Keratinocyte (primary cell): ENCODE results near the gene SIN3B. TPM values are rescaled to one million over a fixed set of nuclear protein-coding genes. Genes with fewer than 3 reads are reported as not detected.

Experiments
- DNase-seq: peaks from one replicate; pipeline ENCODE4 v3.0.0-alpha.2; 2011; ENCODE audit warnings: low read depth, missing footprints, low spot score
- FAIRE-seq: peaks from 2 replicates; lab custom pipeline; 2011; peaks lifted over from hg19 to GRCh38; lab: Jason Lieb, UNC
- H2AFZ ChIP-seq: 2 replicates; pipeline ENCODE4 v1.6.0; 2012; ENCODE audit warnings: low read length, control low read depth, inconsistent platforms; ENCODE audit not compliant: control insufficient read depth
- H3K27ac ChIP-seq: 2 replicates; pipeline ENCODE4 v1.5.1; 2011; ENCODE audit warnings: low read length; ENCODE audit not compliant: control insufficient read depth, insufficient read depth
- H3K27me3 ChIP-seq: 3 replicates; pipeline ENCODE4 v1.6.0; 2011; ENCODE audit warnings: low read length; ENCODE audit not compliant: control insufficient read depth, insufficient read depth; ENCODE audit errors: extremely low read depth
- H3K36me3 ChIP-seq, 2 experiments: 2 replicates in 1 of 2; 3 replicates in 1 of 2; pipeline ENCODE4 v1.5.1; 2011; ENCODE audit warnings: low read length in 2 of 2, mild to moderate bottlenecking in 1 of 2; ENCODE audit not compliant: control insufficient read depth in 2 of 2, insufficient read depth in 2 of 2; ENCODE audit errors: extremely low read depth in 1 of 2
- H3K4me1 ChIP-seq: 3 replicates; pipeline ENCODE4 v1.5.1; 2011; ENCODE audit warnings: low read length; ENCODE audit not compliant: control insufficient read depth, insufficient read depth; ENCODE audit errors: extremely low read depth
- H3K4me2 ChIP-seq: 3 replicates; pipeline ENCODE4 v1.6.0; 2011; ENCODE audit warnings: low read depth, low read length; ENCODE audit not compliant: control insufficient read depth, insufficient read depth; ENCODE audit errors: extremely low read depth
- H3K4me3 ChIP-seq, 3 experiments: fragments of 200-600 bp in 1 of 3; sonication (generic) in 1 of 3; 2 replicates in 2 of 3; 3 replicates in 1 of 3; pipeline ENCODE4 v1.5.1; 2011 to 2016; ENCODE audit warnings: low read length in 3 of 3, mild to moderate bottlenecking in 3 of 3, control low read depth in 2 of 3, inconsistent platforms in 1 of 3, low read depth in 1 of 3, mixed read lengths in 1 of 3, mixed run types in 1 of 3, moderate library complexity in 1 of 3; ENCODE audit not compliant: control insufficient read depth in 2 of 3, insufficient read depth in 2 of 3; ENCODE audit errors: extremely low read depth in 1 of 3
- H3K79me2 ChIP-seq: 2 replicates; pipeline ENCODE4 v1.6.0; 2012; ENCODE audit warnings: low read length; ENCODE audit not compliant: control insufficient read depth, insufficient read depth
- H3K9ac ChIP-seq: 3 replicates; pipeline ENCODE4 v1.6.0; 2011; ENCODE audit warnings: low read length; ENCODE audit not compliant: control insufficient read depth, insufficient read depth; ENCODE audit errors: extremely low read depth
- H3K9me1 ChIP-seq: 3 replicates; pipeline ENCODE4 v1.6.0; 2011; ENCODE audit warnings: low read length; ENCODE audit not compliant: control insufficient read depth, insufficient read depth; ENCODE audit errors: extremely low read depth
- H3K9me3 ChIP-seq: 2 replicates; pipeline ENCODE4 v1.5.1; 2012; ENCODE audit warnings: low read depth, low read length; ENCODE audit not compliant: control insufficient read depth
- H4K20me1 ChIP-seq: 3 replicates; pipeline ENCODE4 v1.6.0; 2011; ENCODE audit warnings: low read length; ENCODE audit not compliant: control insufficient read depth, insufficient read depth; ENCODE audit errors: extremely low read depth
- CTCF ChIP-seq, 3 experiments: IDR thresholded peaks in 1 of 3; conservative IDR thresholded peaks in 1 of 3; optimal IDR thresholded peaks in 1 of 3; 2 replicates in 2 of 3; 3 replicates in 1 of 3; pipeline versions ENCODE3 to v1.5.1; 2011; ENCODE audit warnings: low read length in 3 of 3, mild to moderate bottlenecking in 3 of 3, moderate library complexity in 2 of 3, control low read depth in 1 of 3, inconsistent platforms in 1 of 3; ENCODE audit not compliant: insufficient read depth in 2 of 3; ENCODE audit errors: extremely low read depth in 1 of 3
- EZH2 ChIP-seq: IDR thresholded peaks from one replicate; pipeline ENCODE4 v1.6.1; 2012; ENCODE audit warnings: inconsistent platforms, mild to moderate bottlenecking, low read length, moderate library complexity
- dilution Hi-C: fragments of 300-500 bp; cut with MboI; formaldehyde crosslinking; loops from one replicate; pipeline ENCODE4 v1.7.0; 2020; ENCODE audit warnings: low sequenced_read_pairs; ENCODE audit not compliant: extremely low pct_ligation_motif_present
- polyA plus RNA-seq, 5 experiments: library from polyadenylated mRNA; depleted of rRNA in 3 of 5; stranded (reverse) in 3 of 5; stranded (forward) in 1 of 5; unstranded in 1 of 5; fragments of >200 nt; gene quantifications; 1 replicate in 1 of 5; 2 replicates in 3 of 5; 3 replicates in 1 of 5; pipeline versions ENCODE4 v1.2.1 to v1.2.3, GENCODE V29; 2011 to 2012; ENCODE audit warnings: missing spikeins in 2 of 5, low read depth in 1 of 5, low replicate concordance in 1 of 5

SIN3B gene
- polyA plus RNA-seq, 1 donor (not counting 4 experiments of a cell fraction or from before 2014, with no cell fraction given): 30.9 TPM

- FAIRE-seq: no peak
- dilution Hi-C loops: no loop called here
- Histone ChIP-seq H2AFZ (no peak overlapping the region), H3K9me1 (no peaks in the 10 kb centered on the region), H4K20me1 (no peaks in the 10 kb centered on the region), H3K4me2 (no peak overlapping the region), H3K79me2 (no peaks in the 10 kb centered on the region), H3K27me3 (no peaks in the 10 kb centered on the region), H3K4me1 (no peaks in the 10 kb centered on the region), H3K4me3 (no peak overlapping the region), H3K9ac (no peak overlapping the region), H3K9me3 (no peaks in the 10 kb centered on the region), H3K36me3 (no peaks in the 10 kb centered on the region), H3K27ac (no peak overlapping the region)
- TF ChIP-seq EZH2 (no peak), CTCF (optimal IDR thresholded peaks at IDR 0.05 in 1 of 3, IDR thresholded peaks at IDR 0.05 in 1 of 3, conservative IDR thresholded peaks at IDR 0.05 in 1 of 3; ENCODE audit: extremely low read depth in 1 of 3, insufficient read depth in 2 of 3, low read length in 3 of 3) (no peak)
- DNase-seq: no peak
Measured at GRCh38 chr19:16903347-16903746, 74.1 kb downstream of the SIN3B start.

DNA sequence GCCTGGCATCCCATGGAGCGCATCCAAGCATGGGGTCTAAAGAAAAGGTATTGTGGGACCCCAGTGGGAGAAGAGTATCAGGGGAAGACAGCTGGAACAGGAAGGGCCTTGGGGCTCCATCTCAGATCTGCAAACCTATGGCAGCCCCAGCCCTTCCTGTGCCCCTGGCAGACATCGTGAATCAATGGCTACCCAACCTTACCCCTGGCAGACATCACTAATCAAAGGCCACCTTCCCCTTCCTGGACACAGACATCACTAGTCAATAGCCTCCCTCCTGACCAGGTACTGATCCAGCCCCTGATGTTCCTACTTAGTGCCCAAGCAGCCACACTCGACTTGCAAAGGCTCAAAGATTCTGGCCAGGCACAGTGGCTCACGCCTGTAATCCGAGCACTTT lies 75.4 kb downstream of the SIN3B start:
- Histone ChIP-seq H3K79me2 (no peaks in the 10 kb centered on the region), H3K9me1 (no peaks in the 10 kb centered on the region), H3K9me3 (no peaks in the 10 kb centered on the region), H3K4me3 (no peak overlapping the region), H4K20me1 (no peaks in the 10 kb centered on the region), H2AFZ (no peak overlapping the region), H3K27me3 (no peaks in the 10 kb centered on the region), H3K36me3 (no peaks in the 10 kb centered on the region), H3K27ac (no peak overlapping the region), H3K9ac (no peak overlapping the region), H3K4me2 (no peak overlapping the region), H3K4me1 (no peaks in the 10 kb centered on the region)
- no peak for DNase-seq
- FAIRE-seq: no peak
- TF ChIP-seq CTCF (optimal IDR thresholded peaks at IDR 0.05 in 1 of 3, IDR thresholded peaks at IDR 0.05 in 1 of 3, conservative IDR thresholded peaks at IDR 0.05 in 1 of 3; ENCODE audit: extremely low read depth in 1 of 3, insufficient read depth in 2 of 3, low read length in 3 of 3) (no peak), EZH2 (no peak)
- dilution Hi-C loops: no loop called here
